Activated CD4-positive, CD25-positive, alpha-beta regulatory T cell treated with anti-CD3 and anti-CD28 coated beads, Interleukin-2, amount 50 U/mL, for 16 hours (primary cell): Measurements from ENCODE around the gene G6PD.
"Not testable (repeated sequence)": the region's sequence is repeated elsewhere in the genome, so short reads cannot be mapped to it uniquely, and the experiment has no call there.

Experiments
- DNase-seq: peaks from one replicate; pipeline ENCODE4 v3.0.0-alpha.2; 2020; ENCODE audit warnings: low read depth, low spot score

Gene G6PD

DNA sequence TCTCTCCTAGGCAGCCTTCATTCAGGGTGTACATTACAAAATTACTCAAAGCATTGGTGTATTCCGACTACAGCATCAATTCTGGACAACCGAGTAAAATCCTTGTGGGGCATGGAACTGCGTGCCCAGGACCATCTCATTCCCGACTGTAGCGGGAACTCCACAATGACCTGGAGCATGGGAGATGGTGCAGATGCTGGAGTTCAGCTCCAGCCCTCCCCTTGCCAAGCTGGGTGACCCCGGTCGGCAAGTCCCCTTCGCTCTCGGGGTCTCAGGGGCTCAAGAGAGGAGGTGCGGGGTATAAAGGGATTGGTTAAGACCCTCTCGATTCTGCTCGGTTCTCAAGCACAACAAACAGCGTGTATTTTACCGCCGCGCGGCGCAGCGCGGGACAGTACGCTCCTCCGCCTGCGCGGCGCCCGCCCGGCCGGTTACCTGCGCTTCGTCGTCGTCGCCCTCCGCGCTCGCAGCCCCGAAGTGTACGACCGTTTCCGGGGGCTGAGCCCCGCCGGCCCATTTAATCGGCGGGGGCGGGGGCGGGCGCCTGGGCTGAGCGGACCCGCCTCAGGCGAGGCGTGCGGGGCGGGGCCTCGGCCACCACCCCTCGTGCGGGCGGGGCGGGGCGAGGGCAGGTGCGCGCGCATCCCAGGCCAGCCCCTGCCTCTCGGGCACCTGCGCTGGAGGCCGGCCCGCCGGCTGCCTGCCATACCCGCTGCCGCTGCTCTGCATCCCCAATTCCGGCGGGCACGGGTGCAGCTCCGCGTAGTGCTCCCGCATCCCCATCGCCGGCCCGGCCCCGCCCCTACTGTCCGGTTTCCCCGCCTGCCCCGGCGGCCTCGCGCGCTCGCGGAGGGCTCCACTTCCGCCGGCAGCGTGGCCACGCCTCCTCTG is at the start of gene G6PD:
TSS of gene G6PD (minus strand) at position 493 of the 891 bp plus-strand sequence. CDS start 691 bp downstream, outside the sequence.
- DNase-seq: peak; percentile 58

DNA sequence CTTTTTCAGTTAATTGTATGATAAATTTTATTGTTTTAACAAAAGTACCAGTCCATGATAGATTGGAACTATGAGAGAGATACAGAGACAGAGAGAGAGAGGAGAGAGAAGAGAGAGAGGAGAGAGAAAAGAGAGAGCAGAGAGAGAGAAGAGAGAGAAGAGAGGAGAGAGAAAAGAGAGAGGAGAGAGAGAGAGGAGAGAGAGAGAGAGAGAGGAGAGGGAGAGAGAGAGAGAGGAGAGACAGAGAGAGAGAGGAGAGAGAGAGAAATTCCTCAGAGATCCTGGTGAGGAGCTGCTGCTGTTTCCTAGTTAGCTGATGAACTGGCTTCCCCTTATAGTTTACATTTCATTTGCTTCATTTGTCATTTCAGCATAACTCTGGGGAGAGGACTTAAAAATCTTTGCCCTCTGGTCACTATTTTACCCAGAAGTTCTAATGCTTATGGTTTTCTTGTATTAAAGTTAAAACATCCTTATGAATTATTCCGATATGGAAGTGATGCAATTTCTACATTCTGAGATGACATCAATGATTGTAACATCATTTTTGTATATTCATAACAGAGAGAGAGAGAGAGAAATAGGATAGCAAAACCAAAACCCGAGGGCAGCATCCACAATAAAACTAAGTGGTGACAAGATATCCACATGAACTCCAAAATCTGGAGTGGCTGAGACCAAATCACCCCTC is 49.1 kb upstream of the G6PD start:
- no peak for DNase-seq

DNA sequence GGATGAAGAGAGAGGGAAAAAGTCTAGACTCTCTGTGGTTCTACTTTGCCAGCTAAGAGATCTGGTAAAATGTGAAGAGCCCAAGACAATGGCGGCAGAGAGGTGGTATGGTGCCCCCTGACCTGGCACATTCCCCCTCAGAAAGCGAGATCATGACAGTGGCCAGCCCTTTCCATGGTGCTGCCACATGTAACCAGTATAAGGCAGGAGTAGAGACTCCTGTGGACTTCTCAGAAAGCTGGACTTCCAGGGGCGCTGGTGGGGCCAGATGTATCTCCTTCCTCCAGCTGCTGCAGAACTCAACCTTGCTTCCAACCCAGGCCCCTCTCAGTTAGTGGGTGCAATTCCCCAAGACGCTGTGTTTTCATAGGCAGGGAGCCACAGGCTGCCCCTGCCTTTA is 47.8 kb upstream of the G6PD start:
- DNase-seq: no peak

DNA sequence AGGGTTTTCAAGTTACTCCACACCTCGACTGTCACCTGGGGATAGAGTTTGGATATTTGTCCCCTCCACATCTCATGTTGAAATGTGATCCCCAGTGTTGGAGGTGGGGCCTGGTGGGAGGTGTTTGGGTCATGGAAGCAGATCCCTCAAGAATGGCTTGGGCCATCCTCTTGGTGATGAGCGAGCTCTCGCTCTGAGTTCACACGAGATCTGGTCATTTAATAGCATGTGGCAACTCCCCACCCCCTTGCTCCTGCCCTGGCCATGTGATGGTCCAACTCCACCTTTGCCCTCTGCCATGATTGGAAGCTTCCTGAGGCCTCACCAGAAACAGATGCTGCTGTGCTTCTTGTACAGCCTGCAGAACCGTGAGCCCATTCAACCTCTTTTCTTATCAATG is 46.6 kb upstream of the G6PD start:
- no peak for DNase-seq

GRCh38 chrX:154592505-154592904 is 45.9 kb upstream of the G6PD start:
- DNase-seq: no peak

DNA sequence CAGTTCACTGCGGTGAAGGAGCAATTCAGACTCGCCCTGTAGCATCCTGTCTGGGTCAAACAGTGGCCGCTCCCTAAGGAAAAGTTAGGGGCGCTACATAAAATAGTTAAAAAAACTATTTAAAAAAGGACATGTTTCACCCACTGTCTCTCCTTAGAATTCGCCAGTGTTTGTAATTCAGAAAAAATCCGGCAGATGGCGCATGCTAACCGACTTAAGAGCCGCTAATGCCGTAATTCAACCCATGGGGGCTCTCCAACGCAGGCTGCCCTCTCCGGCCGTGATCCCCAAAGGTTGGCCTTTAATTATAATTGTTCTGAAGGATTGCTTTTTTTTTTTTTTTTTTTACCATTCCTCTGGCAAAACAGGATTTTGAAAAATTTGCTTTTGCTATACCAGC is 43.8 kb upstream of the G6PD start:
- not testable (repeated sequence) for DNase-seq

DNA sequence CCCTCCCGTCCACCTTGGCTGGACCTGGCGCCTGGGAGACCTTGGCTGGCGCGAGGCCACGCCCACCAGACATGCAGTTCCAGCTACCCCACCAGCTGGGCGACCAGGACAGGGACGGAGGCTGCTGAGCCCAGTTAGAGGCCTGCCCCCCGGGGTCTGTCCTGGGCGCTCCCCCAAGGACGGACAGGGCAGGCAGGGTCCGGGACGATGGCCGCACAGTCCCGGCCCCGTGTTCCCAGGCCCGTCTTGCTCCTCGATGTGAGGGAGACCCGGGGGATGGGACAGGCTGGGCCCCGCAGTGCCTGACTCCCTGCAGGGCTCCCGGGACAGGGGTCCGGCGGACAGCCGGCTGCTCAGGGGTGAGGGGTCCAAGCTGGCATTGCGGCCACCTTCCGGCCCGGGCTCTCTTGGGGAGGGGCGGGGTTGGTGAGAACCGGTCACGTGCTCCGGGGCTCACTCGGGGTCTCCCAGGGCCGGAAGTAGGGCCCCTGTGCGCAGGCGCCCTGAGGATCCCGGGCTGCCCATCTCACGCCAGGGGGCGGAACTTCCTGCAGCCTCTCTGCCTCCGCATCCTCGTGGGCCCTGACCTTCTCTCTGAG is 38.0 kb upstream of the G6PD start, which contains the start of gene CTAG1A:
TSS of gene CTAG1A (plus strand) at position 549 of the 599 bp plus-strand sequence. CDS start 74 bp downstream, outside the sequence.
- DNase-seq: not testable (repeated sequence)

DNA sequence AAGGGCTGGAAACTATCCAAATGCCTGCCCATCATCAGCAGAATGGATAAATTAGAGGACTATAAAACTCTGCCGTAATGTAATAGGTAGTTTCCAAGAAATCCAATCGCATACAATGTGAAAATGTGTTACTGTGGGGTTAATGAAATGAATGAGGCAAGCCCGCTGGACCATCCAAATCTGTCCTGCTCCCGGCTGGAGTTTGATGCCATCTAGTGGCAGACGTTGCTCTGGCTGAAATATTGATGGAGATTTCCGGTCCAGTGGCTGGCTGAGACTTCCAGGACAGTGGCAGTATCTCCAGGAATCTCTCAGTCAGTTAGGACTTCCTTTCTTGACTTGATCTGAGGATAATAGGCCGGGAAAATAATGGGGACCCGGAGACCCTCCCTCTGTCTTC is 36.3 kb upstream of the G6PD start:
- not testable (repeated sequence) for DNase-seq

DNA sequence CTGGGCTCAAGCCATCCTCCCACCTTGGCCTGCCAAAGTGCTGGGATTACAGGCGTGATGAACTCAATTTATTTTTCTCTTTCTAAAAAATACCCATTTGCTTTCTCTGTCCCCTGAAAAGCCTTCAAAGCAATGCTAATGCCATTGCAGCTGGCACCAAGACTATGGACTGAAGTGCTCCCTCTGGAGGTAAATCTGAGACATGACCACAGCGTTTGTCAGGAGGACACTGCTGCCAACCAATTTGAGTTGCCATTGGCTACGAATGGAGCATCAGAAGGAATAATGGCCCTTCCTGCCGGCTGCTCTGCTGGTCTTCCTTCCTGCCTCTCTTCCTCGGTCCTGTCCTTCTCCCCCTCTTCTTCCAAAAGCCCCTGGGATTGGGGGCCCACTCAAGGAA is 28.4 kb upstream of the G6PD start:
- not testable (repeated sequence) for DNase-seq

DNA sequence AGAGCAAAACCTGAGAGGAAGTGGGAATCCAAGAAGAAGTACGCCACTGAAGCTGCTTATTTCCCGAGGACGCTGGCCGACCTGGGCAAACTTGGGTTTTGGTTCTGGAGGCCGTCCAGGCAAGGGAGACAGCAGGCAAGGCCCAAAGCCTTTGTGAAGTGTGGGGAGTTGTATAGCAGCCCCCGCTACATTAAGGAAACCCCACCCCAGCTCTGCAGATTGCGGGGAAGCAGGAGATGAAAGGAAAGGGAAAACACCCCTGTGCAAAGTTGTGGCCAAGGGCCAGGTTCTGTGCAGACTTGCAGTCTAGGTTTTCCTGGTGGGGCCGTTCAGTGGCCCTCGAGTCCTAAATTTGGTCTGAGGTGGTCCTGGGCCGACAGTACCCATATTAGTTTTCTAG is 26.4 kb upstream of the G6PD start:
- not testable (repeated sequence) for DNase-seq

GRCh38 chrX:154570361-154570760 is 23.7 kb upstream of the G6PD start:
- DNase-seq: not testable (repeated sequence)

GRCh38 chrX:154562295-154562694 is 15.6 kb upstream of the G6PD start:
- not testable (repeated sequence) for DNase-seq

- DNase-seq: not testable (repeated sequence)
Measured at GRCh38 chrX:154560326-154560725, 13.7 kb upstream of the G6PD start.

GRCh38 chrX:154558896-154559295 is 12.2 kb upstream of the G6PD start:
- DNase-seq: not testable (repeated sequence)

DNA sequence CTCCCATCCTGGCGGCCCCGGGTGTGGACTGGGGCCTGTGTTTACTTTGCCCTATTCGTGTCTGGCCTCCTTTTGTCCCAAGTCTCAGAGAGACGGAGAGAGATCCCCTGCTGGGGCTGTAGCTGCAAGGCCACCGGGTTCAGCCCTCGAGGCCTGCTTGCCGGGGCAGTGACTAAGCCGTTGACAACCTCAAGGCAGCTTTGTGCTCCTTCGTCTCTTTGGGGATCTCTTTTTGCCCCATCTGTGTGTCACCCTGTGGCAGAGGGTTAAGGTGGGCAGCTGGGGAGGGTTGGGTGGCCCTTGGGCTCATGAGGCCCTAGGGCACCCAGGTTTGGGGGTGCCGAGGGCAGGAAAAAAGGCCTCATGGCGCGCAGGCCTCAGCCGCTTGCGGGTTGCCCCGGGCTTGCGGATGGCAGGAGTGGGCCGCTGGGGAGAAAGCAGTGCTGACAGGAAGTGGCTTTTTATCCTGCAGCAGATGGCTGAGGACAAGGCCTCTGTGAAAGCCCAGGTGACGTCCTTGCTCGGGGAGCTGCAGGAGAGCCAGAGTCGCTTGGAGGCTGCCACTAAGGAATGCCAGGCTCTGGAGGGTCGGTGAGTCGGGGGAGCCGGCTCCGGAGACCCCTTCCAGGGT is 11.5 kb upstream of the G6PD start:
- DNase-seq: not testable (repeated sequence)

DNA sequence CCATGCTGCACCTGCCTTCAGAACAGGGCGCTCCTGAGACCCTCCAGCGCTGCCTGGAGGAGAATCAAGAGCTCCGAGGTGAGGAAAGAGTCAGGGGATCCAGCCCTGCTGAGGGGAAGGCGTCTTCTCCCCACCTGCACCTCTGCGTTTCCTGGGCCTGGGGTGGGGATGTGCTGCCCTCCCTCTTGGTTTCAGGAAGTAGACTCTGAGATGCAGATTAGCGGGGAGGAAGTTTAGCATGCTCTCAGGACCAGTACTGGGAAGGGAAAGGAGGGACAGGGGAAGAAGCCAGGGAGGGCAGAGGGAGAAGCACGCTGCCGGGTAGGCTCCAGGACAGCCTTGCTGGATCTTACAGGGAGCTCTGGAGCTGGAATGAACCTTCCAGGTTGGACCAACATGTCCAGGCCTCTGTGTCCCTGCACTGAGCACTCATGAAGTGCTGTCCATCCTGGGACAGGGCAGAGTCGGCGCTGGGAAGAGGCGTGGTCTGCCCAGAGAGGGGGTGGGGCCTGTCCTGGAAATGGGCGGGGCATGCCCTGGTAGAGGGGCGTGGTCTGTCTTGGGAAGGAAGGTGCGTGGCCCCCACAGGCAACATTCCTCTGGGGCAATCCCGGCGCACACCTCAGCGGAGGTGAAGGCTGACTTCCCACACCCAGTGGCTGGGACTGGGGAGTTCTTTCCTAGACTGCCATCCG is 5.6 kb upstream of the G6PD start:
- DNase-seq: not testable (repeated sequence)

DNA sequence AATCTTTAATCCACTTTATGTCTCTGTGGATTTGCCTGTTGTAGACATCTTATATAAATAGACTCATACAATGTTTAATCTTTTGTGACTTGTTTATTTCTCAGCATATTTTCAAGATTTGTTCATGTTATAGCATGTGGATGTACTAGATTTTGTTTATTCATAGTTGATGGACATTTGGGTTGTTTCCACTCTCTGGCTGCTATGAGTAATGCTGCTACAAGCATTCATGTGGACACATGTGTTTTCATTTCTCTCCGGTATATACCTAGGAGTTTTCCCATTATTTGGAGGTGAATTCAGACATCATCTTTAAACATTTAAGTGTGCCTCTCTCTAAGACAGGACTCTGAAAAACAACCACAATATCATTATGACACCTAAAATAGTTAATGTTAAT is 3.1 kb upstream of the G6PD start:
- no peak for DNase-seq

DNA sequence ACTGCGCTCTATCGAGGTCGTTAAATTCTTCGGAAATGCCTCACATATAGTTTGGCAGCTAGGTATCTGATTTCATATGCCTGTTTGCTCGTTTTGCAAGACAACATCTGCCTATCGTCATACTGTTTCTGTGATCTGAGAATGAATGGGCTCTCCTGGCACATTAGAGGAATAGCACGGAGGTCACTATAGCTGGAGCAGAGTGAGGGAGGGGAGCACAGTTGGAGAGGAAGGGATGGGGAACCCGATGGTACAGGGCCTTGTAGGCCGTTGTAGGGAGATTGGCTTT is 1.3 kb upstream of the G6PD start:
- DNase-seq: no peak

DNA sequence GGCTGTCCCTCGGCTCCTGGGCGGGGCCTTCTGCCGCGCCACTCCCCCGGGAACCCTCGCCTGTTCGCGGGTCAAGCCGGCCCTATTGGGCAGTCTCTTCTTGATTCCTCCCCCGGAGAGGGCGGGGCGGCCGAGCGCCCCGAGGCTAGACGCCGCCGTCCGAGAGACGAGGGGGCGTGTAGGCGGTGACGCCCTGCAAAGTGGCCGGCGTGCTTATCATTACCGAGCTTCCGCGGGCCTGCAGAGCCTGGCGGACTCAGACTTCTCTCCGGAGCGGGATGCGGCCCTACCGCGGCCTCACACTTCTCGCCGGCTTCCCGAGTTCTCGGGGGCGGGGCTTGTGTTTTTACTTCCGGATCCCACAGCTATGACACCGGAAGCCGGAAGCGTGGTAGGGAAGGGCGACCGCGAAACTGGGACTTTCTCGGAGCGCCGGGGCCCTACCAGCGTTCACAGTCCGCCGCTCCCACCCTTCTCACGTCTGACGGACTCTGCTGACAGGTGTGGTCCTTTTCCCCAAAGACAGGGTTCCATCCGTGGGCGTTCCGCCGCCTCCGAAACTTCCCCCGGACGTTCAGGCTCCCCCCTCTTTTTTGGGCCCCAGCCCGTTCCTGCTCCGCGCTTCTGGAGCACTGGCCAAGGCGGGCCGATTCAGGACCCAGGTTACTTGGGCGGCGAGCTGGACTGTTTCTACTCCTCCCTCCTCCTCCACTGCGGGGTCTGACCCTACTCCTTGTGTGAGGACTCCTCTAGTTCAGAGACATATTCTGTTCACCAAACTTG is 790 bp upstream of the G6PD start, which contains the start of gene IKBKG:
TSS of gene IKBKG (plus strand) at position 376 of the 783 bp plus-strand sequence. CDS start 4,383 bp downstream, outside the sequence.
- peak; percentile 71 for DNase-seq

GRCh38 chrX:154545673-154546274 is 872 bp downstream of the G6PD start:
- DNase-seq: no peak
